ENCODE data around the gene ALKBH6.
"Not testable (repeated sequence)": the region's sequence is repeated elsewhere in the genome, so short reads cannot be mapped to it uniquely, and the experiment has no call there.

The ALKBH6 gene

DNA sequence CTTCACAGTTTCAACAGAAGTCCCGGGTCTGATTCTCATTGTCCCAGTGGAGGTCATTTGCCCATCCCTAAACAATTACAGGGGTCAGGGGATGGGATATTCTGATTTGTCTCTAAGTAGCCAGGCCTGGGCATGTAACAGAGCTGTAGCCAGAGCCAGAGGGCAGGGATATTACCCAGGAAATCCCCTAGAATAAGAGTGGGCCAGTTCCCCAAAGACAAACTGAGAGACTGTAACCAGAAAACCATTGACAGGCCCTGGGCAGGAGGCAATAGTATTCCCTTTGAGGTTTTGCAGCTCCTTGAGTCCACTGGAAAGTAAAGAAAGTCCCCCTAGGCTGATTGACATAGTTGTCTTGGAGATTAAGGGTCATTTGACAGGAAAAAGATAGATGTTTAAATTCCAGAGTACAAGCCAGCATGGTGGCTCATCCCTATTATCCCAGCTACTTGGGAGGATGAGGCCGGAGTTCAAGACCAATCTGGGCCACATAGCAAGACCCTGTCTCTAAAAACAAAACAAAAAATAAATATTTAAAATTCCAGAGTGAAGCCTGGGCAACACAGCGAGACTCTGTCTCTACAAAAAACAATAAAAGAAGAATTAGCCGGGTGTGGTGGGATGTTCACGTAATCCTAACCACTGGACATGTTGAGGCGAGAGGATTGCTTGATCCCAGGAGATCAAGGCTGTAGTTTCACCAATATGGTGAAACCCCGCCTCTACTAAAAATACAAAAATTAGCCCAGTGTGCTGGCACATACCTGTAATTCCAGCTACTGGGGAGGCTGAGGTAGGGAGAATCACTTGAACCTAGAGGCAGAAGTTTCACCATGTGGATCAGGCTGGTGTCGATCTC is 20.9 kb downstream of the ALKBH6 start:
- DNase-seq, result no peak

DNA sequence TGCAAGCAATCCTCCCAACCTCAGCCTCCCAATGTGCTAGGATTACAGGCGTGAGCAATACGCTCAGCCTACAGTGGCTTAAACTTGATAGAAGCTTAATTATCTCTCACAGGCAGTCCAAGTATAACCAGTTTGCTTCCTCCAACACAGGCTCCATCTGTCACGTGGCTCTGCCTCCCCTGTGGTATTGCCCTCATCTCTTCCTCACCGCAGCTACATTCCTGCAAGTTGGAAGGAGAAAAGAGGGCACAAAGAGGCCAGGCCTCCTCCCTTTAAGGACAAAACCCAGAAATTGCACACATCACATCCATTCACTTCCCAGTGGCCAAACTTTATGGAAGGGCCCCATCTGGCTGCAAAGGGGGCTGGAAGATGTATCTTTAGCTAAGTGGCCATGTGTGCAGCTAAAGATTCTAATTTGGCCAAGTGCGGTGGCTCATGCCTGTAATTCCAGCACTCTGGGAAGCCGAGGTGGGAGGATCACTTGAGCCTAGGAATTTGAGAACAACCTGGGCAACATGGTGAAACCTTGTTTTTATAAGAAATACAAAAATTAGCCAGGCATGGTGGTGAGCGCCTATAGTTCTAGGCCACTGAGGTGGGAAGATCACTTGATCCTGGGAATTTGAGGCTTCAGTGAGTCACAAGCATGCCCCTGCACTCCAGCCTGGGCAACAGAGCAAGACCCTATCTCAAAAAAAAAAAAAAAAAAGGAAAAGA is 22.1 kb downstream of the ALKBH6 start:
- no peak for DNase-seq

DNA sequence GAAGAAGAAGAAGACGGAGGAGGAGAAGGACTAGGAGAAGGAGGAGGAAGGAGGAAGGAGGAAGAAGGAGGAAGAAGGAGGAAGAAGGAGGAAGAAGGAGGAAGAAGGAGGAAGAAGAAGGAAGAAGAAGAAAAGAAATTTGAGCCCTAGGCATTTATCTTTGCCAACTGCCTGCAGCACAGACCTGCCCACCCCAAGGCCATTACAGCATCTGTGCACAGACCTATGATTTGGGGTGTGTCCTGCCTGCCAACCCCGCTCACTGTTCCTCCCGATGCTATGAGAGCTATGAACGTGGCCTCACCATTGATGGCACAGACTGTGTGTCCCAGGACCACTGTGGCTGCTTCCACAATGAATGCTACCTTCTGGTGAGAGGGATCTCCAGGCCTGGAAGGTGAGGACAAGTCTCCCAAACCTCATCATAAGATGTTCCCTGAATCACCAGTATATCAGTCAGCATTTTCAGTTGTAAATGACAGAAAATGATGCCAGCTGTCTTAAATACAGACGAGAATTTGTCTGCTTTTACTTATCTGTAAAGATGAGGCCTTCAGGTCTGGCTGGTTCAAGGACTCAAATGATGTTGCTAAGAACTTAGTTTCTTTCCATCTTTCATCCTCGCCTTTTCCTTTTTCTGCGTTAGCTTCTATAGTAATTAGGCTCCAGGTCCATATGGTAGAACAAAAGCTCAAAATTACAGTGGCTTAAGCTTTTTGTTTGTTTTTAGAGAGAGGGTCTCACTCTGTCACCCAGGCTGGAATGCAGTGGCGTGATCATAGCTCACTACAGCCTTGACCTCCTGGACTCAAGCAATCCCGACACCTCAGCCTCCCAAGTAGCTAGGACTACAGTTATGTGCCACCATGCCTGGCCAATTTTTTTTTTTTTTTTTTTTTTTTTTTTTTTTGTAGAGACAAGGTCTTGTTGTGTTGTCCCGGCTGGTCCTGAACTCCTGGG is 23.0 kb downstream of the ALKBH6 start:
- no peak for DNase-seq

DNA sequence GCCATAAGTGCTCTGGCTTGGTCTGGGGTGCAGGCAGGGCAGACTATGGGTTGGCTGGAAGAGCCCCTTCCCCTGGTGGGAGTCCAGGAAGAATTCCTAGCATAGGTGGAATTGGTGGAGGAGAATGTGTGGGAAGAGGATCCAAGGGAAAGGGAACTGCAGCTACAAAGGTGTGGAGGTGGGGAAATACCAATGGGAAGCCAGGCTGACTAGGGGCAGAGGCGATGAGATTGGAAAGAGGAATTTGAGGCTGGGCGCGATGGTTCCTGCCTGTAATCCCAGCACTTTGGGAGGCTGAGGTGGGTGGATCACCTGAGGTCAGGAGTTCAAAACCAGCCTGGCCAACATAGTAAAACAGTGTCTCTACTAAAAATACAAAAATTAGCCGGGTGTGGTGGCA is 23.9 kb downstream of the ALKBH6 start:
- DNase-seq, result no peak

- DNase-seq, result no peak
Measured at GRCh38 chr19:35988824-35989223, 25.2 kb downstream of the ALKBH6 start.

- no peak for DNase-seq
Measured at GRCh38 chr19:35987571-35987896, 26.5 kb downstream of the ALKBH6 start.

GRCh38 chr19:35986664-35987570 is 27.1 kb downstream of the ALKBH6 start:
- DNase-seq, result peak; percentile 54

- no peak for DNase-seq
Measured at GRCh38 chr19:35986111-35986510, 27.9 kb downstream of the ALKBH6 start.

GRCh38 chr19:35983177-35983576 is 30.8 kb downstream of the ALKBH6 start:
- no peak for DNase-seq

- not testable (repeated sequence) for DNase-seq
Measured at GRCh38 chr19:35980997-35981396, 33.0 kb downstream of the ALKBH6 start.

GRCh38 chr19:35978832-35979365 is 35.1 kb downstream of the ALKBH6 start:
- no peak for DNase-seq

GRCh38 chr19:35978271-35978670 is 35.7 kb downstream of the ALKBH6 start:
- DNase-seq, result no peak

DNA sequence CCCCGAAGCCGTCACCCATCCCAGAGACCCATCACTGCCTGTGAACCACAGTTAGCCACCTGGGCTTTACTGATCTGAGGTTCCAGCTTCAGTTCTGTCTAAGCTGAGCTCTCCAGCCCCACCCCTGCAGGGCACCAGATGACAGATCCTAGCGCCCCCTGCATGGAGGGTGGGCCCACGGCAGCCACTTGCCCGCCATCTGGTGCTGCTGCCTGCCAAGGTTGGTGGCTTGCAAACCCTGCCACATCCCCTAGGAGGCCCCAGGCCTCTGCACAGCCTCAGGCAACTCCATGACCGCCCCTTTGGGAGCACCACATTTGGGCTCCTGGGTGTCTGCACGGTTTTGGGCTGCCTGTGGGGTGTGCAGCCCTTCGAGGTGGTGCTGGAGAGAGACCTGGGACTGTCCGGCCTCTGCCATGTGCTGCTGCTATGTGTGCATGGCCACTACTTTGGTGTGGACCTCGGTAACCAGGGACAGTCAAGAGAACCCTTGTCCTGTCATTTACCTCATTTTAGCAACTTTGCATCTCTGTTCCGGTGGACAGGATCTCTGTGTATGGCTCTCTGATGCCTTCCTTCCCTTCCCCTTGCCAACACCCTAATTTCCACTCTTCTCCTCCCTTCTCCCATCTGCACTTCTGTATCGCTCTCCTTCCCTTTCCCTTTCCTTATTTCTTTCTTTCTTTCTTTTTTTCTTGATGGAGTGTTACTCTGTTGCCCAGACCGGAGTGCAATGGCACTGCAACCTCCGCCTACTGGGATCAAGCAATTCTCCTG is 36.4 kb downstream of the ALKBH6 start:
- peak; percentile 41 for DNase-seq

DNA sequence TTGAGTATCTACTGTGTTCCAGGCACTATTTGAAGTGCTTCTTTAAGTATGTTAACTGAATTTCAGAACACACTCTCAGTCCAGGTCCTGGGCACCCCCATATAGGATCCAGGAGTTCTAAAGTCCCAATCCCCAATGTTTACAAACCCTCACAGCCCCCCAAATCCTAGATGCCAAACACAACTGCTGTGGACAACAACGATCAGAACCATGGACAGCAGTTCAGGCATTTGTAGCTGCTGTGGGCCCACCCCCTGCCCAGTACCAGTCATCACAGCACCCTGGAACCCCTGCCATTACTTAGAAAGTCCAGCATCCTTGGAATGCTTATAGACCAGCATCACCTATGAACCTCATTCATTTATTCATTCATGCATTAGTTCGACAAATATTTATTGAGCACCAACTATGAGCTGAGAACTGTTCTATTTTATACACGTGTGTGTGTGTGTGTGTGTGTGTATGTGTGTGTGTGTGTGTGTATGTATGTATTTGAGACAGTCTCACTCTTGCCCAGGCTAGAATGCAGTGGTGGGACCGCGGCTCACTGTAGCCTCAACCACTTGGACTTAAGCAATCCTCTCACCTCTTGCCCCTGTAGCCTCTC is 38.3 kb downstream of the ALKBH6 start:
- DNase-seq, result peak; percentile 52

GRCh38 chr19:35973487-35973886 is 40.5 kb downstream of the ALKBH6 start:
- DNase-seq, result no peak

GRCh38 chr19:35966771-35967170 is 47.2 kb downstream of the ALKBH6 start:
- DNase-seq, result no peak

GRCh38 chr19:35963514-35963913 is 50.5 kb downstream of the ALKBH6 start:
- DNase-seq, result peak; percentile 81

- DNase-seq, result no peak
Measured at GRCh38 chr19:35960432-35960972, 53.5 kb downstream of the ALKBH6 start.

- DNase-seq, result no peak
Measured at GRCh38 chr19:35959968-35960320, 54.1 kb downstream of the ALKBH6 start.
